GM12892 (cell line): Measurements from ENCODE around the gene ZNF766.

ENCODE experiments used
- POLR2A ChIP-seq: IDR thresholded peaks from 2 replicates; pipeline ENCODE4 v1.6.1; 2011; ENCODE audit warnings: low read depth, low read length, control low read depth
- POLR2AphosphoS5 ChIP-seq: IDR thresholded peaks from 2 replicates; pipeline ENCODE4 v1.6.1; 2011; ENCODE audit warnings: low read depth, low read length, control low read depth
- TAF1 ChIP-seq: IDR thresholded peaks from 2 replicates; pipeline ENCODE4 v1.6.1; 2011; ENCODE audit warnings: low read depth, mild to moderate bottlenecking, control low read depth, low read length, borderline replicate concordance

GRCh38 chr19:52221031-52221430 is 48.4 kb upstream of the ZNF766 start:
- TF ChIP-seq TAF1 (no peak), POLR2A (no peak), POLR2AphosphoS5 (no peak)
